Panc1 (cell line): ENCODE data around the gene LMAN2L. TPM values are rescaled to one million over a fixed set of nuclear protein-coding genes. Genes with fewer than 3 reads are reported as not detected.
A peak's percentile ranks its signal among the peaks of the same experiment; 100 is the strongest.

Experiments used
- ATAC-seq: fragments of 200-7000 bp; cut with Tn5 transposase; 2 replicates; pipeline ENCODE4 v1.9.1; 2020; ENCODE audit warnings: mild to moderate bottlenecking, moderate library complexity
- BruUV-seq: library from RNA; stranded (reverse); fragments of 400-500 nt; replicated peaks from 2 replicates; lab custom pipeline; 2021; lab: Mats Ljungman, UMichigan
- CTCF ChIA-PET: fragments of 300-600 bp; sonication (Branson Sonifier 250); formaldehyde crosslinking; loops from one replicate; lab custom pipeline; 2022; ENCODE audit warnings: antibody characterized with exemption; lab: Charles Lee
- POLR2A ChIA-PET: fragments of 300-600 bp; sonication (Branson Sonifier 250); formaldehyde crosslinking; loops from one replicate; lab custom pipeline; 2022; ENCODE audit warnings: antibody characterized with exemption; lab: Charles Lee
- DNase-seq: peaks from one replicate; pipeline ENCODE4 v3.0.0-alpha.2; 2010; ENCODE audit warnings: low read depth, low spot score
- H3K27ac ChIP-seq: 2 replicates; pipeline ENCODE4 v1.5.1; 2011; ENCODE audit warnings: mild to moderate bottlenecking, low read length, inconsistent platforms
- H3K27me3 ChIP-seq: fragments of 200-500 bp; sonication (Bioruptor generic); 2 replicates; pipeline ENCODE4 v1.6.0; 2014; ENCODE audit warnings: low read length, inconsistent platforms; ENCODE audit not compliant: control insufficient read depth, insufficient read depth
- H3K36me3 ChIP-seq: fragments of 200-500 bp; sonication (Bioruptor generic); 2 replicates; pipeline ENCODE4 v1.5.1; 2014; ENCODE audit warnings: inconsistent platforms, mild to moderate bottlenecking, low read length, moderate library complexity; ENCODE audit not compliant: control insufficient read depth, insufficient read depth
- H3K4me1 ChIP-seq: 2 replicates; pipeline ENCODE4 v1.5.1; 2011; ENCODE audit warnings: inconsistent platforms, mild to moderate bottlenecking, low read length, moderate library complexity; ENCODE audit not compliant: control insufficient read depth, insufficient read depth
- H3K4me3 ChIP-seq, 2 experiments: 2 replicates each; pipeline ENCODE4 v1.5.1; 2011 to 2012; ENCODE audit warnings: low read depth in 2 of 2, low read length in 2 of 2, mild to moderate bottlenecking in 2 of 2, inconsistent platforms in 1 of 2, moderate library complexity in 1 of 2
- H3K9me3 ChIP-seq: fragments of 200-500 bp; sonication (Bioruptor generic); 2 replicates; pipeline ENCODE4 v1.5.1; 2014; ENCODE audit warnings: low read depth, mild to moderate bottlenecking, inconsistent platforms, low read length, moderate library complexity; ENCODE audit not compliant: control insufficient read depth, insufficient read depth
- POLR2AphosphoS5 ChIP-seq: IDR thresholded peaks from 2 replicates; pipeline ENCODE4 v1.6.1; 2012; ENCODE audit warnings: mild to moderate bottlenecking, low read depth, low read length, moderate library complexity
- SIN3A ChIP-seq: IDR thresholded peaks from 2 replicates; pipeline ENCODE4 v1.6.1; 2012; ENCODE audit warnings: low read depth, mild to moderate bottlenecking, low read length, moderate library complexity, borderline replicate concordance; ENCODE audit not compliant: insufficient read depth
- TCF7L2 ChIP-seq: IDR thresholded peaks from 2 replicates; pipeline ENCODE4 v1.6.1; 2011; ENCODE audit warnings: mild to moderate bottlenecking, low read depth, low read length, inconsistent platforms
- in situ Hi-C: cut with HindIII; loops from 2 replicates; pipeline ENCODE4 v1.10.0; 2016; ENCODE audit warnings: low sequenced_read_pairs, low pct_unique_long_range_greater_than_20kb
- intact Hi-C: fragments of 100-400 bp; cut with micrococcal nuclease; formaldehyde crosslinking; loops from one replicate; pipeline ENCODE4 v1.10.0; 2022; ENCODE audit not compliant: unreplicated experiment
- total RNA-seq: library from RNA; stranded (reverse); gene quantifications from one replicate; pipeline ENCODE4 v1.2.1, GENCODE V29; 2021; ENCODE audit not compliant: unreplicated experiment
- TF ChIP-seq, protein P1 (sequence below), 2 experiments: IDR thresholded peaks; 2 replicates each; pipeline ENCODE4 v1.6.1; 2011 to 2012; ENCODE audit warnings: low read depth in 2 of 2, control low read depth in 1 of 2, low read length in 1 of 2, mild to moderate bottlenecking in 1 of 2, moderate library complexity in 1 of 2; ENCODE audit not compliant: insufficient read depth in 1 of 2
- TF ChIP-seq, protein P2 (sequence below): fragments of 450-650 bp; IDR thresholded peaks from 2 replicates; pipeline ENCODE4 v1.5.1; 2017; ENCODE audit warnings: mild to moderate bottlenecking

LMAN2L gene
- total RNA-seq, 1 experiment from 2014 or later = 31.5 TPM

DNA sequence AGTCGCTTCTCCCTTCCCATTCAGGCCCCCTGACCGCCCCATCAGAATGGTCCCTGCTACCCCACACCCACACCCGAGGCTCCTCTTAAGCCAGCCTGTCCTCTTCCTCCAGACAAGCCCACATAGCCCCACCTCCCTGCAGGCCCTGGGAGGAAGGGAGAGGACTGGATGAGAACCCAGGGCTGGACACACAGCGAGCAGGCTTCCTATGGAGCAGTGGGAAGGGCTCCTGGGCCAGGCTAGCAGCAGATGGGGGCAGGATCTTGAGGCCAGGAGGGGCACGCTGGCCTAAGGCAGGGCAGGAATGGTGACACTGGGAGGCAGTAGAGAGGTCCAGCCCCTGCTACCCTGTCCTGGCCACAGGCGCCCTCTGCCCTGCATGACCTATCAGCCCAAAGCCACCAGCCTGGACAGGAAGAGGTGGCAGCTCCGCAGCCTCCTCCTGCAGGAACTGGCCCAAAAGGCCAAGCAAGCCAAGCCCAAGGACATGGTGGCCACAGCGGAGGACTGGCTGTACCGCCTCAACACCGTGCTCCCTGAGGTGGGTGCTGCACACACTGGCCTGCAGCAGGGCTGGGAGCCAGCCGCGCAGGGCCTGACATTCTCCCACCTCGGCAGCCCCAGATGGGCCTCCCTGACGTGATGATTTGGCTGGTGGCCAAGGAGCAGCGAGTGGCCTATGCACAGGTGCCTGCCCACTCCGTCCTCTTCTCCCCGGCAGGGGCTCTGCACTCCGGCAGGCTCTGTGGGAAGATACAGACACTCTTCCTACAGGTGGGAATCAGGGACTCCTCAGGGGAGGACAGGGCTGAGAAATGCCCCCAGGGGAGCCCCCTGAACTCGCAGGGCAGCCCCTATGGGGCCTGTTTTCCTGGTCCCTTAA, 54.0 kb downstream of the LMAN2L start:
- in situ Hi-C loops = no loop called here

DNA sequence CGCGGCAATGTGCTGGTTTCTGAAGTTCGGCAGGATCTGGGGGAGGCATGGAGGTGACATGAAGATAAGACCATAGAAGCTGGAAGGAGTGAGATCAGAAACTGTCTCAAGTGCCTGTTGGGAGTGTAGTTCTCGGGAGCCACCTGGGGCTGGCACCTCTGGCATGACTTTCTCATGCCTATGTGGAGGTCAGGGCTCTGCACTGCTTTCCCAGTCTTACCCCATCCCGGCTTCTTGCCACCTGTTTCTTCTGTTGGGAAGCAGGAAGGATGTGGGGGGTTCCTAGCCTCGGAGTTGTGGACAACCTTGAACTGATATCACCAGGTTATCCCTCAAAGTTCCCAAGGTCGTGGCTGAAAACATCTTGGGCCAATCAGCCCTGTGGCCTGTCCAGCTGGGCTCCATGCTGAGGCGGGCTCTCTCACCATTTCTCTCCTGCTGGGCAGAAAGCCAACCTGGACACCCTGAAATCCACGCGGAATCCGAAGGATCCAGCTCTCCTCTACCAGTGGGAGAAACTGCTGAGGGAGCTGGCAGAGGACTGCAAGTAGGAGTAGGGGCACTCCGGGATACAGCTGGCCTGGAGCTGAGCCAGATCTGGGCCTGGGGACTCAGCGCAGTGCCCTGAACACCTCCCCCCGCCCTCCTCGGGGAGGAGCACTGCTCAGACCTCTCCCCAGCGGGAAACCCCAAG, 54.8 kb downstream of the LMAN2L start:
- TF ChIP-seq, protein P1, sequence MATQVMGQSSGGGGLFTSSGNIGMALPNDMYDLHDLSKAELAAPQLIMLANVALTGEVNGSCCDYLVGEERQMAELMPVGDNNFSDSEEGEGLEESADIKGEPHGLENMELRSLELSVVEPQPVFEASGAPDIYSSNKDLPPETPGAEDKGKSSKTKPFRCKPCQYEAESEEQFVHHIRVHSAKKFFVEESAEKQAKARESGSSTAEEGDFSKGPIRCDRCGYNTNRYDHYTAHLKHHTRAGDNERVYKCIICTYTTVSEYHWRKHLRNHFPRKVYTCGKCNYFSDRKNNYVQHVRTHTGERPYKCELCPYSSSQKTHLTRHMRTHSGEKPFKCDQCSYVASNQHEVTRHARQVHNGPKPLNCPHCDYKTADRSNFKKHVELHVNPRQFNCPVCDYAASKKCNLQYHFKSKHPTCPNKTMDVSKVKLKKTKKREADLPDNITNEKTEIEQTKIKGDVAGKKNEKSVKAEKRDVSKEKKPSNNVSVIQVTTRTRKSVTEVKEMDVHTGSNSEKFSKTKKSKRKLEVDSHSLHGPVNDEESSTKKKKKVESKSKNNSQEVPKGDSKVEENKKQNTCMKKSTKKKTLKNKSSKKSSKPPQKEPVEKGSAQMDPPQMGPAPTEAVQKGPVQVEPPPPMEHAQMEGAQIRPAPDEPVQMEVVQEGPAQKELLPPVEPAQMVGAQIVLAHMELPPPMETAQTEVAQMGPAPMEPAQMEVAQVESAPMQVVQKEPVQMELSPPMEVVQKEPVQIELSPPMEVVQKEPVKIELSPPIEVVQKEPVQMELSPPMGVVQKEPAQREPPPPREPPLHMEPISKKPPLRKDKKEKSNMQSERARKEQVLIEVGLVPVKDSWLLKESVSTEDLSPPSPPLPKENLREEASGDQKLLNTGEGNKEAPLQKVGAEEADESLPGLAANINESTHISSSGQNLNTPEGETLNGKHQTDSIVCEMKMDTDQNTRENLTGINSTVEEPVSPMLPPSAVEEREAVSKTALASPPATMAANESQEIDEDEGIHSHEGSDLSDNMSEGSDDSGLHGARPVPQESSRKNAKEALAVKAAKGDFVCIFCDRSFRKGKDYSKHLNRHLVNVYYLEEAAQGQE (IDR thresholded peaks at IDR 0.05; ENCODE audit: insufficient read depth in 1 of 2, low read depth in 2 of 2, low read length in 1 of 2) = no peak
- TF ChIP-seq SIN3A (no peak), TCF7L2 (no peak), POLR2AphosphoS5 (no peak)
- TF ChIP-seq, protein P2, sequence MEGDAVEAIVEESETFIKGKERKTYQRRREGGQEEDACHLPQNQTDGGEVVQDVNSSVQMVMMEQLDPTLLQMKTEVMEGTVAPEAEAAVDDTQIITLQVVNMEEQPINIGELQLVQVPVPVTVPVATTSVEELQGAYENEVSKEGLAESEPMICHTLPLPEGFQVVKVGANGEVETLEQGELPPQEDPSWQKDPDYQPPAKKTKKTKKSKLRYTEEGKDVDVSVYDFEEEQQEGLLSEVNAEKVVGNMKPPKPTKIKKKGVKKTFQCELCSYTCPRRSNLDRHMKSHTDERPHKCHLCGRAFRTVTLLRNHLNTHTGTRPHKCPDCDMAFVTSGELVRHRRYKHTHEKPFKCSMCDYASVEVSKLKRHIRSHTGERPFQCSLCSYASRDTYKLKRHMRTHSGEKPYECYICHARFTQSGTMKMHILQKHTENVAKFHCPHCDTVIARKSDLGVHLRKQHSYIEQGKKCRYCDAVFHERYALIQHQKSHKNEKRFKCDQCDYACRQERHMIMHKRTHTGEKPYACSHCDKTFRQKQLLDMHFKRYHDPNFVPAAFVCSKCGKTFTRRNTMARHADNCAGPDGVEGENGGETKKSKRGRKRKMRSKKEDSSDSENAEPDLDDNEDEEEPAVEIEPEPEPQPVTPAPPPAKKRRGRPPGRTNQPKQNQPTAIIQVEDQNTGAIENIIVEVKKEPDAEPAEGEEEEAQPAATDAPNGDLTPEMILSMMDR = no peak
- H3K4me3 ChIP-seq = no peak overlapping the region
- DNase-seq = no peak
- no peaks in the 10 kb centered on the region for H3K9me3 ChIP-seq
- ATAC-seq = no peak
- H3K27me3 ChIP-seq = no peaks in the 10 kb centered on the region
- CTCF ChIA-PET = no interaction called here
- peaks cover 9% of the 10 kb centered on the region for H3K4me1 ChIP-seq
- POLR2A ChIA-PET = no interaction called here
- H3K36me3 ChIP-seq = no peaks in the 10 kb centered on the region
- BruUV-seq = no TSS peak
- in situ Hi-C loops = no loop called here
- intact Hi-C loops = no loop called here
- H3K27ac ChIP-seq = no peak overlapping the region

More for the DNA sequence above, 54.0 kb downstream of the LMAN2L start:
- H3K9me3 ChIP-seq = no peaks in the 10 kb centered on the region
- H3K27me3 ChIP-seq = no peaks in the 10 kb centered on the region
- peak; percentile 49 for ATAC-seq
- no TSS peak for BruUV-seq
- TF ChIP-seq POLR2AphosphoS5 (no peak), TCF7L2 (no peak), SIN3A (no peak)
- TF ChIP-seq, protein P1 (IDR thresholded peaks at IDR 0.05; ENCODE audit: insufficient read depth in 1 of 2, low read depth in 2 of 2, low read length in 1 of 2) = no peak
- ChIA-PET CTCF (no interaction called here), POLR2A (no interaction called here)
- no peak for DNase-seq
- no peak overlapping the region for H3K4me3 ChIP-seq
- no peak overlapping the region for H3K27ac ChIP-seq
- H3K4me1 ChIP-seq = peaks cover 2% of the 10 kb centered on the region; the same call in 1 of the 2 replicates
- H3K36me3 ChIP-seq = no peaks in the 10 kb centered on the region
- intact Hi-C loops = no loop called here
